Measurements from ENCODE around the gene SLC22A9.

The SLC22A9 gene

DNA sequence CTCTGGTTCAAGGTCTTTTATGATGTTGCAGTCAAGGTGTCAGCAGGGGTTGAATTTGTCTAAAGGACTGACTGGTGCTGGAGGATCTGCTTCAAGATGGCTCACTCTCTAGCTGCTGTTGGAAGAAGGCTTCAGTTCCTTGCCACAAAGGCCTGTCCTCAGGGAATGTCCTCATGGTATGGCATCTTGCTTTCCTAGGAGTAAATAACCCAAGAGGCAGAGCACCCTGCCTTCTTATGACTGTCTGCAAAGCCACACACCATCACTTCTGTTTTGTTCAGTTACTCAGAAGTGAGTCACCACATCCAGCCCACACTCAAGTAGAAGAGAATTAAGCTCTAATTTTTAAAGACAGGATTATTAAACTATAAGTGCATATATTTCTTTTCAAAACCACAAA, 76.1 kb downstream of the SLC22A9 start:
- no peak for DNase-seq

DNA sequence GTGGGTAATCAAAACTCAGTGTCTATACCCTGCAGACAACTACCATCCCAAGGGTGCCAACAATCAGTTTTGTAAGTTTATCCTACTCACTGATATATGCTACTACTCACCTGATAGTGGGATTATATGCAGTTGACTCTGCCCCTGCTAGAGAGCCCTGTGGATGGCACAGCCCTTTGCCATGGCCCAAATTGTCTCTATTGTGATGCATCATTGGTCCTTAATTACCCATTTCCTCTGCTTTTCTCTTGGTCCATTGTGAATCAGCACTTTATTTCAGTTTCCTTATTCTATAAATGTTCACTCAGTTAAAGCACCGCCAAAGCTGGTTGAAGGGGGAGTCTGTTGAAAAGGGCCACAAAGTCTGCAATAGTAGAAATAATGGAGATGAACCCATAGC, 79.1 kb downstream of the SLC22A9 start:
- DNase-seq = no peak

DNA sequence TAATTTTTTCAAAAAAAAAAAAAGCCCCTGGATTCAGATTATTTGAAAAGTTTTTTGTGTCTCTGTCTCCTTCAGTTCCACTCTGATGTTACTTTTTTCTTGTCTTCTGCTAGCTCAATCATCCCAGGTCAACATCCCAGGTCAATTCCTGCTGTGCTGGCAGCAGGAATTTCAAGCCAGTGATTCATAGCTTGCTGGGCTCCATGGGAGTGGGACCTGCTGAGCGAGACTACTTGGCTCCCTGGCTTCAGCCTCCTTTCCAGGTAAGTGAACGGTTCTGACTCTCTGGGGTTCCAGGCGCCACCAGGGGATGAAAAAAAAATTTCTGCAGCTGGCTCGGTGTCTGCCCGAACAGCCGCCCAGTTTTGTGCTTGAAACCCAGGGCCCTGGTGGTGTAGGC, 90.0 kb downstream of the SLC22A9 start:
- DNase-seq = no peak
